ENCODE measurements around the gene PPP1R1B.

DNA sequence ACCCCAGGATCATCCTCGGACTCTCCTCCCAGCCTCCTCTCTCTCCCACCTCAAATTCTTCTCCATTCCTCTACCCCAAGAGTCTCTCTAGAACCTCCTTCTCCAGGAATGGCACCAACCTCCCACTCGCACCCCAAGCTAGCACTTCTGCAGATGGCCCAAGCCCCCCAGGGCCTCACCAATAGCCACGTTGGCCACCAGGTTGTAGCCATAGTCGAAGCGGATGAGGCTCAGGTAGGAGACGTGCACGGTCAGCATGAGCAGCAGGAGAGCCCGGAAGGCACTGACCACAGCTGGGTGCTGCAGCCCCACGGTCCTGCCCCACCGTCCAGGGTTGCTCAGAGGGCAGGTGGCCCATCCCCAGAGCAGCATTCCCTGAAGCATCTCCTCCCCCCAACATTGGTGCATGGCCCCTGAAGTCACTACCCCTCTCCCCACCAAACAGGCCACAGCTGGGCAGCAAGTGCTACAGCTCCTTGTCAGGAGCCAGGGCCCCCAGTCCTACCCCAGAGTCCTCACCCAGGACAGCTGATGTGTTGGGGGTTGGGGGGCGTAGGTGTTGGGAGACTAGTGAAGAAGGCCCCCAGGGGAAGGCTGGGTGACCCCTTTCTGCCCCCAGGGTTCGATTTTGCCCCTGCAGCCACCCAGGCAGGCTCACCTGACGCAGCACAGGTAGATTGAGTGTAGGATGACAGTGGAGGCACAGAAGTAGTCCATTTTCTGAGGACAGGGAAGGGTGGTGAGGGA, 46.8 kb downstream of the PPP1R1B start:
- TF ChIP-seq POLR2A (IDR thresholded peaks at IDR 0.05; ENCODE audit: low read depth, low read length) (no peak), RFX5 (IDR thresholded peaks at IDR 0.05; ENCODE audit: low read depth, low read length) (no peak), CEBPB (IDR thresholded peaks at IDR 0.05; ENCODE audit: low read depth, low read length) (no peak), SMC3 (IDR thresholded peaks at IDR 0.05; ENCODE audit: low read depth, low read length) (no peak), RCOR1 (IDR thresholded peaks at IDR 0.05; ENCODE audit: insufficient replicate concordance, low read length) (no peak), RAD21 (IDR thresholded peaks at IDR 0.05; ENCODE audit: low read length) (no peak), MAZ (IDR thresholded peaks at IDR 0.05; ENCODE audit: borderline replicate concordance, low read depth, low read length) (no peak), MXI1 (IDR thresholded peaks at IDR 0.05; ENCODE audit: borderline replicate concordance, low read depth, low read length) (no peak), BHLHE40 (IDR thresholded peaks at IDR 0.05; ENCODE audit: low read depth, low read length) (no peak), FOS (IDR thresholded peaks at IDR 0.05; ENCODE audit: low read depth, low read length) (no peak)
- TF ChIP-seq, protein P1, sequence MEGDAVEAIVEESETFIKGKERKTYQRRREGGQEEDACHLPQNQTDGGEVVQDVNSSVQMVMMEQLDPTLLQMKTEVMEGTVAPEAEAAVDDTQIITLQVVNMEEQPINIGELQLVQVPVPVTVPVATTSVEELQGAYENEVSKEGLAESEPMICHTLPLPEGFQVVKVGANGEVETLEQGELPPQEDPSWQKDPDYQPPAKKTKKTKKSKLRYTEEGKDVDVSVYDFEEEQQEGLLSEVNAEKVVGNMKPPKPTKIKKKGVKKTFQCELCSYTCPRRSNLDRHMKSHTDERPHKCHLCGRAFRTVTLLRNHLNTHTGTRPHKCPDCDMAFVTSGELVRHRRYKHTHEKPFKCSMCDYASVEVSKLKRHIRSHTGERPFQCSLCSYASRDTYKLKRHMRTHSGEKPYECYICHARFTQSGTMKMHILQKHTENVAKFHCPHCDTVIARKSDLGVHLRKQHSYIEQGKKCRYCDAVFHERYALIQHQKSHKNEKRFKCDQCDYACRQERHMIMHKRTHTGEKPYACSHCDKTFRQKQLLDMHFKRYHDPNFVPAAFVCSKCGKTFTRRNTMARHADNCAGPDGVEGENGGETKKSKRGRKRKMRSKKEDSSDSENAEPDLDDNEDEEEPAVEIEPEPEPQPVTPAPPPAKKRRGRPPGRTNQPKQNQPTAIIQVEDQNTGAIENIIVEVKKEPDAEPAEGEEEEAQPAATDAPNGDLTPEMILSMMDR (conservative IDR thresholded peaks at IDR 0.05; ENCODE audit: low read depth, low read length): no peak
- TF ChIP-seq, protein P2, sequence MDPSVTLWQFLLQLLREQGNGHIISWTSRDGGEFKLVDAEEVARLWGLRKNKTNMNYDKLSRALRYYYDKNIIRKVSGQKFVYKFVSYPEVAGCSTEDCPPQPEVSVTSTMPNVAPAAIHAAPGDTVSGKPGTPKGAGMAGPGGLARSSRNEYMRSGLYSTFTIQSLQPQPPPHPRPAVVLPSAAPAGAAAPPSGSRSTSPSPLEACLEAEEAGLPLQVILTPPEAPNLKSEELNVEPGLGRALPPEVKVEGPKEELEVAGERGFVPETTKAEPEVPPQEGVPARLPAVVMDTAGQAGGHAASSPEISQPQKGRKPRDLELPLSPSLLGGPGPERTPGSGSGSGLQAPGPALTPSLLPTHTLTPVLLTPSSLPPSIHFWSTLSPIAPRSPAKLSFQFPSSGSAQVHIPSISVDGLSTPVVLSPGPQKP (IDR thresholded peaks at IDR 0.05; ENCODE audit: borderline replicate concordance, low read depth, low read length): no peak
- TF ChIP-seq, protein P3, sequence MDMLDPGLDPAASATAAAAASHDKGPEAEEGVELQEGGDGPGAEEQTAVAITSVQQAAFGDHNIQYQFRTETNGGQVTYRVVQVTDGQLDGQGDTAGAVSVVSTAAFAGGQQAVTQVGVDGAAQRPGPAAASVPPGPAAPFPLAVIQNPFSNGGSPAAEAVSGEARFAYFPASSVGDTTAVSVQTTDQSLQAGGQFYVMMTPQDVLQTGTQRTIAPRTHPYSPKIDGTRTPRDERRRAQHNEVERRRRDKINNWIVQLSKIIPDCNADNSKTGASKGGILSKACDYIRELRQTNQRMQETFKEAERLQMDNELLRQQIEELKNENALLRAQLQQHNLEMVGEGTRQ (IDR thresholded peaks at IDR 0.05; ENCODE audit: low read depth, low read length): no peak
